Bronchial epithelial cell (primary cell): Measurements from ENCODE around the gene EMC9. TPM values are rescaled to one million over a fixed set of nuclear protein-coding genes. Genes with fewer than 3 reads are reported as not detected.

Experiments used
- DNase-seq: peaks from one replicate; pipeline ENCODE4 v3.0.0-alpha.2; 2010; ENCODE audit warnings: low read depth
- FAIRE-seq: peaks from 2 replicates; lab custom pipeline; 2011; peaks lifted over from hg19 to GRCh38; lab: Jason Lieb, UNC
- H3K27me3 ChIP-seq: 2 replicates; pipeline ENCODE4 v1.5.1; 2011; ENCODE audit warnings: low read length; ENCODE audit not compliant: control insufficient read depth, insufficient read depth
- H3K36me3 ChIP-seq: 2 replicates; pipeline ENCODE4 v1.5.1; 2011; ENCODE audit warnings: low read length; ENCODE audit not compliant: control insufficient read depth, insufficient read depth
- H3K4me3 ChIP-seq: 2 replicates; pipeline ENCODE4 v1.5.1; 2011; ENCODE audit warnings: mild to moderate bottlenecking, low read depth, low read length, control low read depth
- CTCF ChIP-seq: IDR thresholded peaks from 2 replicates; pipeline ENCODE4 v1.5.1; 2011; ENCODE audit warnings: mild to moderate bottlenecking, moderate library complexity, low read length, control low read depth, inconsistent platforms; ENCODE audit not compliant: insufficient read depth, severe bottlenecking
- total RNA-seq: library from RNA; depleted of rRNA; stranded (reverse); fragments of >200 nt; gene quantifications from 2 replicates; pipeline ENCODE4 v1.2.1, GENCODE V29; 2014

EMC9 gene
- total RNA-seq, 1 donor from 2014 or later, result 12.6 TPM

- no peak for TF ChIP-seq CTCF
- H3K27me3 ChIP-seq, result no peaks in the 10 kb centered on the region
- FAIRE-seq (no peak), DNase-seq (no peak)
- H3K4me3 ChIP-seq, result no peak overlapping the region
- peaks cover 20% of the 10 kb centered on the region for H3K36me3 ChIP-seq
These were observed 37.2 kb upstream of the EMC9 start for GRCh38 chr14:24178399-24179178.

DNA sequence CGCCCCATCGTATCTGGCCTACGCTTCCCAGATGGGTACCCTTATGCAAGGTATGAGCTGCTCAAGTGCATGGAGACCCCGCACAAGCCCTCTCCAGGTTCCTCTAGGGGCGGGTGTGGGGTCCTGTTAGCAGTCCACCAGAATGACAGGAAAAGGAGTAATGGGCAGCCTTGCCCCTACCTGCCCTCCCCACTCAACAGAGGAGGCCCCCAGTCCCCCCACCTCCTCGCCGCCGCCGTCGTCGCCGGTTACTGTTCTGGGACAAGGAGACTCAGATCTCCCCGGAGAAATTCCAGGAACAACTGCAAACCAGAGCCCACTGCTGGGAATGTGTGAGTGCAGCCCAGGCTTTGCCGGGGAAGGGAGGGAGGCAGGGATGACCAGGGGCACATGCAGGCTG lies 36.5 kb upstream of the EMC9 start:
- Histone ChIP-seq H3K27me3 (no peaks in the 10 kb centered on the region), H3K36me3 (peaks cover 19% of the 10 kb centered on the region), H3K4me3 (no peak overlapping the region)
- TF ChIP-seq CTCF, result no peak
- DNase-seq, result no peak
- no peak for FAIRE-seq

- FAIRE-seq (no peak), DNase-seq (no peak)
- H3K27me3 ChIP-seq, result no peaks in the 10 kb centered on the region
- no peak overlapping the region for H3K4me3 ChIP-seq
- peaks cover 16% of the 10 kb centered on the region for H3K36me3 ChIP-seq
- no peak for TF ChIP-seq CTCF
These were observed 35.8 kb upstream of the EMC9 start for GRCh38 chr14:24177041-24177825.

DNA sequence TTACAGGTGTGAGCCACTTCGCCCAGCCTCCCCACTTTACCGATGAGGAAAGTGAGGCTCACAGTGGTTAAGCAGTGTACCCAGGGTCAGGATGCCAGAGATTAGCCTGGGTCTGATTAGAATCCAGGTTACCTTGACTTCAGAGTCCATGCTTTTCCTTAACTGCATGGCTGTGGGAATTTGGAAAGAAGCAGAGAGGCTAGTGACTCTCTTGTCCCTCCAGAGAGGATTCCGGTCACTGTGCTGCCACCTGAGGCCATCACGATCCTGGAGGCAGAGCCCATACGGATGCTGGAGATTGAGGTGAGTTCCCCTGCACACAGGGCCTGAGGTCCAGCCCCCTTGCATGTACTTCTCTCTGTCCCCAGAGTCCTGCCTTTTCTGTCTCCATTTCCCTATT lies 35.2 kb upstream of the EMC9 start:
- Histone ChIP-seq H3K4me3 (no peak overlapping the region), H3K27me3 (no peaks in the 10 kb centered on the region), H3K36me3 (peaks cover 16% of the 10 kb centered on the region)
- no peak for FAIRE-seq
- no peak for TF ChIP-seq CTCF
- no peak for DNase-seq

GRCh38 chr14:24172871-24173281 lies 31.5 kb upstream of the EMC9 start:
- H3K27me3 ChIP-seq, result no peaks in the 10 kb centered on the region
- H3K4me3 ChIP-seq, result no peak overlapping the region
- H3K36me3 ChIP-seq, result peaks cover 2% of the 10 kb centered on the region
- DNase-seq (no peak), FAIRE-seq (no peak)
- no peak for TF ChIP-seq CTCF
